ENCODE results near the gene STEAP2. TPM values are rescaled to one million over a fixed set of nuclear protein-coding genes. Genes with fewer than 3 reads are reported as not detected.

The STEAP2 gene
- total RNA-seq, 1 experiment from 2014 or later: 134 TPM

DNA sequence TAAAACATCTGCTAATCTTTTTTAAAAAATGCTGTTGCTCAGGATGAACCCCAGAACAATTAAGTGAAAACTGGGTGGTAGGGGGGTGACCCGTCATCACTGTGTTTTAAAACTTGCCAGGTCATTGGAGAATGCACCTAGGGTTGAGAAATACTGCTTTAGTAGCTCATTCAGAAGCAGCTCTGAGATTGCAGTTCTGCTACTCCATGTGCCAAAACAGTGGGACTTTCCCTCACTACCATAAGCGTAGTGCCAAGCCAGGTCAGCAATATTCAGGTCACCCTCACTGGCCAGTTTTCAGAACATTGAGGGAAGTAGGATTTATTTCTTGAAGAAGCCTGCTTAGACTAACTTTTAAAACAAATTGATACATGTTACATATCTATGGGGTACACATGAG, 5.2 kb downstream of the STEAP2 start:
- Histone ChIP-seq H3K27me3 (replicated peaks; ENCODE audit: insufficient read depth, low read depth, low read length, poor library complexity) (no peaks in the 10 kb centered on the region), H3K36me3 (ENCODE audit: insufficient read depth, low read length, poor library complexity, severe bottlenecking) (peaks cover 20% of the 10 kb centered on the region), H3K27ac (ENCODE audit: low read depth, low read length, poor library complexity, severe bottlenecking) (peak overlapping the region; percentile 29), H3K9me3 (ENCODE audit: low read depth, low read length, poor library complexity, severe bottlenecking) (no peaks in the 10 kb centered on the region), H3K4me3 (ENCODE audit: low read depth, low read length, poor library complexity, severe bottlenecking) (no peak overlapping the region), H3K4me1 (ENCODE audit: insufficient read depth, low read length, poor library complexity, severe bottlenecking) (peaks cover 38% of the 10 kb centered on the region)
- ChIA-PET CTCF (no interaction called here), POLR2A (ENCODE audit: low non-redundant PET) (no interaction called here)
- intact Hi-C loops (cut with micrococcal nuclease; ENCODE audit: unreplicated experiment): no loop called here
- no peak for TF ChIP-seq EZH2 (IDR thresholded peaks at IDR 0.05; ENCODE audit: borderline replicate concordance, low read depth, low read length, poor library complexity, severe bottlenecking)
- no peak for TF ChIP-seq CTCF (conservative IDR thresholded peaks at IDR 0.05; ENCODE audit: low read depth, low read length)
- BruUV-seq (replicated peaks): no TSS peak
- DNase-seq (ENCODE audit: low spot score): no peak

- no peak for TF ChIP-seq EZH2 (IDR thresholded peaks at IDR 0.05; ENCODE audit: borderline replicate concordance, low read depth, low read length, poor library complexity, severe bottlenecking)
- no peak for TF ChIP-seq CTCF (conservative IDR thresholded peaks at IDR 0.05; ENCODE audit: low read depth, low read length)
- no peak for DNase-seq (ENCODE audit: low spot score)
- no TSS peak for BruUV-seq (replicated peaks)
- POLR2A ChIA-PET (ENCODE audit: low non-redundant PET): no interaction called here
- Histone ChIP-seq H3K27me3 (replicated peaks; ENCODE audit: insufficient read depth, low read depth, low read length, poor library complexity) (no peaks in the 10 kb centered on the region), H3K27ac (ENCODE audit: low read depth, low read length, poor library complexity, severe bottlenecking) (no peak overlapping the region), H3K4me1 (ENCODE audit: insufficient read depth, low read length, poor library complexity, severe bottlenecking) (peaks cover 44% of the 10 kb centered on the region), H3K36me3 (ENCODE audit: insufficient read depth, low read length, poor library complexity, severe bottlenecking) (peaks cover 31% of the 10 kb centered on the region), H3K4me3 (ENCODE audit: low read depth, low read length, poor library complexity, severe bottlenecking) (no peak overlapping the region), H3K9me3 (ENCODE audit: low read depth, low read length, poor library complexity, severe bottlenecking) (no peaks in the 10 kb centered on the region)
- CTCF ChIA-PET: no interaction called here
- intact Hi-C loops (cut with micrococcal nuclease; ENCODE audit: unreplicated experiment): no loop called here
Measured at GRCh38 chr7:90222390-90222789, 10.8 kb downstream of the STEAP2 start.

GRCh38 chr7:90222811-90223725, 11.5 kb downstream of the STEAP2 start:
- H3K4me1 ChIP-seq (ENCODE audit: insufficient read depth, low read length, poor library complexity, severe bottlenecking): peaks cover 44% of the 10 kb centered on the region
- TF ChIP-seq EZH2 (IDR thresholded peaks at IDR 0.05; ENCODE audit: borderline replicate concordance, low read depth, low read length, poor library complexity, severe bottlenecking) (no peak), CTCF (conservative IDR thresholded peaks at IDR 0.05; ENCODE audit: low read depth, low read length) (no peak)
- H3K4me3 ChIP-seq (ENCODE audit: low read depth, low read length, poor library complexity, severe bottlenecking): no peak overlapping the region
- no peaks in the 10 kb centered on the region for H3K9me3 ChIP-seq (ENCODE audit: low read depth, low read length, poor library complexity, severe bottlenecking)
- H3K36me3 ChIP-seq (ENCODE audit: insufficient read depth, low read length, poor library complexity, severe bottlenecking): peaks cover 36% of the 10 kb centered on the region
- peak overlapping the region; percentile 28 for H3K27ac ChIP-seq (ENCODE audit: low read depth, low read length, poor library complexity, severe bottlenecking)
- intact Hi-C loops (cut with micrococcal nuclease; ENCODE audit: unreplicated experiment): no loop called here
- no peak for DNase-seq (ENCODE audit: low spot score)
- H3K27me3 ChIP-seq (replicated peaks; ENCODE audit: insufficient read depth, low read depth, low read length, poor library complexity): no peaks in the 10 kb centered on the region
- ChIA-PET CTCF (interaction anchor here (0.9 kb wide), 1 partner anchor 12 kb away, joined by 3 read pairs; the partner anchor contains the start of gene STEAP2), POLR2A (ENCODE audit: low non-redundant PET) (interaction anchor here (0.6 kb wide), 1 partner anchor 9 kb away, joined by 4 read pairs; no protein-coding TSS in a partner anchor)
- no TSS peak for BruUV-seq (replicated peaks)
